HepG2 (cell line): Measurements from ENCODE around the gene LYSMD3. TPM values are rescaled to one million over a fixed set of nuclear protein-coding genes. Genes with fewer than 3 reads are reported as not detected.

ENCODE experiments used
- ATAC-seq: fragments of 200-7000 bp; cut with Tn5 transposase; 3 replicates; pipeline ENCODE4 v1.9.1; 2020; ENCODE audit warnings: mild to moderate bottlenecking, moderate library complexity
- BruUV-seq: library from RNA; stranded (reverse); fragments of 400-500 nt; replicated peaks from 2 replicates; lab custom pipeline; 2021; lab: Mats Ljungman, UMichigan
- CTCF ChIA-PET: fragments of 300-600 bp; formaldehyde crosslinking; extraction: SDS; loops from one replicate; lab custom pipeline; 2021; ENCODE audit warnings: low total read pairs, inconsistent platforms, low intra/inter-chr PET ratio; lab: Yijun Ruan, JAX
- POLR2A ChIA-PET: fragments of 350-600 bp; sonication (Branson Sonifier 250); formaldehyde crosslinking; loops from one replicate; lab custom pipeline; 2020; ENCODE audit warnings: antibody characterized with exemption, inconsistent platforms; lab: Yijun Ruan, JAX
- DNase-seq: peaks from one replicate; pipeline ENCODE4 v3.0.0-alpha.2; 2015; ENCODE audit warnings: low spot score
- FAIRE-seq: peaks from 3 replicates; lab custom pipeline; 2011; peaks lifted over from hg19 to GRCh38; lab: Jason Lieb, UNC
- H2AFZ ChIP-seq: one replicate; pipeline ENCODE4 v1.6.1; 2011; ENCODE audit warnings: low read length, inconsistent platforms
- H3K27ac ChIP-seq: fragments of 300-600 bp; 3 replicates; pipeline ENCODE4 v1.8.0; 2011; ENCODE audit warnings: mixed run types, mild to moderate bottlenecking, mixed read lengths, low read length, inconsistent platforms; ENCODE audit not compliant: insufficient read depth; ENCODE audit errors: extremely low read length
- H3K27me3 ChIP-seq, 2 experiments: fragments of 200-600 bp in 1 of 2; 2 replicates in 1 of 2; 3 replicates in 1 of 2; pipeline versions ENCODE4 v1.6.0 to v1.8.0; 2011; ENCODE audit warnings: low read length in 2 of 2, mild to moderate bottlenecking in 2 of 2, moderate library complexity in 2 of 2, inconsistent platforms in 1 of 2; ENCODE audit not compliant: insufficient read depth in 2 of 2, control insufficient read depth in 1 of 2
- H3K36me3 ChIP-seq, 2 experiments: fragments of 200-600 bp in 1 of 2; replicated peaks in 1 of 2; 2 replicates in 1 of 2; 3 replicates in 1 of 2; pipeline versions ENCODE4 v1.5.1 to v1.8.0; 2011; ENCODE audit warnings: low read length in 2 of 2, inconsistent platforms in 1 of 2; ENCODE audit not compliant: insufficient read depth in 2 of 2, control insufficient read depth in 1 of 2
- H3K4me1 ChIP-seq: 2 replicates; pipeline ENCODE4 v1.5.1; 2012; ENCODE audit warnings: low read length, inconsistent platforms; ENCODE audit not compliant: insufficient read depth
- H3K4me2 ChIP-seq: 2 replicates; pipeline ENCODE4 v1.6.0; 2011; ENCODE audit warnings: low read depth, low read length, inconsistent platforms
- H3K4me3 ChIP-seq, 3 experiments: fragments of 200-600 bp in 1 of 3; sonication (generic), shearing (Covaris generic) in 1 of 3; replicated peaks in 1 of 3; 2 replicates each; pipeline ENCODE4 v1.5.1; 2011 to 2016; ENCODE audit warnings: low read length in 3 of 3, inconsistent platforms in 2 of 3, low read depth in 2 of 3, mild to moderate bottlenecking in 2 of 3, control low read depth in 1 of 3, mixed read lengths in 1 of 3; ENCODE audit not compliant: insufficient read depth in 1 of 3
- H3K79me2 ChIP-seq: one replicate; pipeline ENCODE4 v1.6.1; 2011; ENCODE audit warnings: low read length, inconsistent platforms; ENCODE audit not compliant: insufficient read depth
- H3K9ac ChIP-seq: 2 replicates; pipeline ENCODE4 v1.6.0; 2011; ENCODE audit warnings: mild to moderate bottlenecking, low read depth, low read length, inconsistent platforms; ENCODE audit not compliant: insufficient read depth
- H3K9me3 ChIP-seq: 2 replicates; pipeline ENCODE4 v1.5.1; 2012; ENCODE audit warnings: mild to moderate bottlenecking, low read length
- H4K20me1 ChIP-seq: 2 replicates; pipeline ENCODE4 v1.6.0; 2011; ENCODE audit warnings: inconsistent platforms, mild to moderate bottlenecking, low read length, moderate library complexity; ENCODE audit not compliant: insufficient read depth
- CC2D1A ChIP-seq: sonication (generic); formaldehyde crosslinking; IDR thresholded peaks from 2 replicates; pipeline ENCODE4 v1.8.1; 2023; ENCODE audit warnings: mild to moderate bottlenecking, missing genetic modification reagents
- GZF1 ChIP-seq: sonication (generic); formaldehyde crosslinking; IDR thresholded peaks from 2 replicates; pipeline ENCODE4 v1.5.1; 2020; ENCODE audit warnings: mild to moderate bottlenecking, missing genetic modification reagents
- NAIF1 ChIP-seq: sonication (generic); formaldehyde crosslinking; IDR thresholded peaks from 2 replicates; pipeline ENCODE4 v1.5.0; 2020; ENCODE audit warnings: mild to moderate bottlenecking, missing genetic modification reagents, borderline replicate concordance
- NFE2 ChIP-seq: sonication (generic); formaldehyde crosslinking; IDR thresholded peaks from 2 replicates; pipeline ENCODE4 v1.4.0; 2020; ENCODE audit warnings: missing genetic modification reagents
- SRSF9 ChIP-seq: fragments of 200-400 bp; formaldehyde crosslinking; IDR thresholded peaks from 2 replicates; pipeline ENCODE4 v1.6.1; 2018; ENCODE audit warnings: borderline replicate concordance, mild to moderate bottlenecking, low read depth, low read length; ENCODE audit not compliant: insufficient read depth, poor library complexity, severe bottlenecking
- TSC22D2 ChIP-seq: sonication (generic); formaldehyde crosslinking; IDR thresholded peaks from 2 replicates; pipeline ENCODE4 v1.5.1; 2020; ENCODE audit warnings: missing genetic modification reagents, mild to moderate bottlenecking, borderline replicate concordance
- ZKSCAN8 ChIP-seq: IDR thresholded peaks from 2 replicates; pipeline ENCODE4 v1.6.1; 2016; ENCODE audit warnings: borderline replicate concordance, missing genetic modification reagents, missing compliant biosample characterization
- ZNF552 ChIP-seq: sonication (generic); formaldehyde crosslinking; IDR thresholded peaks from 2 replicates; pipeline ENCODE4 v1.9.0; 2022; ENCODE audit warnings: missing genetic modification reagents, mild to moderate bottlenecking, borderline replicate concordance
- ZNF557 ChIP-seq: sonication (generic); formaldehyde crosslinking; IDR thresholded peaks from 2 replicates; pipeline ENCODE4 v1.4.0; 2020; ENCODE audit warnings: missing genetic modification reagents
- ZNF652 ChIP-seq: IDR thresholded peaks from 2 replicates; pipeline ENCODE4 v1.6.1; 2016; ENCODE audit warnings: low read depth, borderline replicate concordance
- ZNF674 ChIP-seq: sonication (generic); formaldehyde crosslinking; IDR thresholded peaks from 2 replicates; pipeline ENCODE4 v1.5.0; 2020; ENCODE audit warnings: low read depth, mild to moderate bottlenecking, missing genetic modification reagents
- WGBS: methylation state at CpG from one replicate; pipeline ENCODE4 v1.1.6; 2017; ENCODE audit warnings: low lambda C conversion rate; 5-methylcytosine and 5-hydroxymethylcytosine counted together
- in situ Hi-C: cut with HindIII; loops from 2 replicates; pipeline ENCODE4 v1.10.0; 2017; ENCODE audit warnings: low pct_unique_long_range_greater_than_20kb; ENCODE audit not compliant: extremely low pct_ligation_motif_present
- intact Hi-C: fragments of 100-400 bp; cut with micrococcal nuclease; formaldehyde crosslinking; loops from one replicate; pipeline ENCODE4 v1.10.0; 2022; ENCODE audit not compliant: unreplicated experiment
- polyA plus RNA-seq, 8 experiments: library from polyadenylated mRNA; depleted of rRNA in 3 of 8; stranded (reverse) in 7 of 8; unstranded in 1 of 8; fragments of >200 nt; fragmentation: Illumina TruSeq in 4 of 8; extraction: Trizol in 4 of 8; gene quantifications; 2 replicates each; pipeline versions ENCODE4 v1.2.1 to v1.2.3, GENCODE V29; 2011 to 2016; ENCODE audit warnings: low read depth in 4 of 8, missing spikeins in 1 of 8, mixed read lengths in 1 of 8; ENCODE audit not compliant: insufficient read depth in 1 of 8
- total RNA-seq, 5 experiments: library from RNA; depleted of rRNA; stranded (reverse); fragments of >200 nt; fragmentation: Illumina TruSeq; extraction: Trizol; gene quantifications; 2 replicates each; pipeline ENCODE4 v1.2.3, GENCODE V29; 2016; ENCODE audit warnings: low read depth in 1 of 5
- TF ChIP-seq, protein P1 (sequence below): sonication (generic); formaldehyde crosslinking; IDR thresholded peaks from 2 replicates; pipeline ENCODE4 v1.4.0; 2020; ENCODE audit warnings: missing genetic modification reagents, borderline replicate concordance
- TF ChIP-seq, protein P2 (sequence below): sonication (generic); formaldehyde crosslinking; conservative IDR thresholded peaks from 2 replicates; pipeline ENCODE4 v1.8.0; 2022; ENCODE audit warnings: missing genetic modification reagents
- TF ChIP-seq, protein P3 (sequence below): sonication (generic); formaldehyde crosslinking; IDR thresholded peaks from 2 replicates; pipeline ENCODE4 v1.5.0; 2020; ENCODE audit warnings: missing genetic modification reagents, mild to moderate bottlenecking, borderline replicate concordance
- TF ChIP-seq, protein P4 (sequence below): sonication (generic); formaldehyde crosslinking; IDR thresholded peaks from 2 replicates; pipeline ENCODE4 v1.5.1; 2020; ENCODE audit warnings: mild to moderate bottlenecking, missing genetic modification reagents, borderline replicate concordance

Gene LYSMD3
- total and polyA plus RNA-seq, 2 of the 13 experiments (the other 11 are each of a cell fraction or from before 2014, with no cell fraction given) = 9.1 to 13.8 TPM

DNA sequence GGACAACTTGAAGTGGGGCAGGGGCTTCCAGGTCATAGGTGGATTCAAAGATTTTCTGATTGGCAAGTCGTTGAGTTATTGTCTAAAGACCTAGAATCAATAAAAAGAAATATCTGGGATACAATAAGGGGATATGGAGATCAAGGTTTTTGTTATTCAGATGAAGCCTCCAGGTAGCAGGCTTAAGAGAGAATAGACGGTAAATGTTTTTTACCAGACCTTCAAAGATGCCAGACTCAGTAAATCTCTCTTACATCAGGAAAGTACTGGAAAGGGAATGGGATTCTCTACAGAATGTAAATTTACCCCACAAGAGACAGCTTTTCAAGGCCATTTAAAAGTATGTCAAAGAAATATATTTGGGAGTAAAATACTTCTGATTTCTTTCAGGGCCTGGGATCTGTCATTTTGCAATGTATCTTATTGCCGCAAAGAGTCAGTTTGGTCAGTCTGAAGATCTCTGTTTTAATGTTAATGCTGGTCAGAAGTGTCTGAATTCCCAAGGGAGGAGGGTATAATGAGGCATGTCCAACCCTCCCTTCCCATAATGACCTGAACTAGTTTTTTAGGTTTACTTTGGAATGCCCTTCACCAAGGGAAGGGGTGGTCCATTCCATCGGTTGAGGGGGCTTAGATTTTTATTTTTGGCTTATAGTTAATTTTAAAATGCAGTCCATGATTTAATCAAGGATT is 13.6 kb upstream of the LYSMD3 start:
- H3K27ac ChIP-seq = no peak overlapping the region
- intact Hi-C loops = no loop called here
- H3K27me3 ChIP-seq = no peaks in the 10 kb centered on the region
- H3K9ac ChIP-seq = no peak overlapping the region
- POLR2A ChIA-PET = interaction anchor here (0.9 kb wide), 1 partner anchor 133 kb away, joined by 3 read pairs; the partner anchor contains the start of gene CETN3
- no peaks in the 10 kb centered on the region for H4K20me1 ChIP-seq
- ATAC-seq (no peak), DNase-seq (no peak), FAIRE-seq (no peak)
- H3K9me3 ChIP-seq = no peaks in the 10 kb centered on the region
- CTCF ChIA-PET = no interaction called here
- no TSS peak for BruUV-seq
- H3K4me3 ChIP-seq = no peak overlapping the region
- in situ Hi-C loops = no loop called here
- no peaks in the 10 kb centered on the region for H3K79me2 ChIP-seq
- 33% methylated on average over 4 of the region's 4 CpGs for WGBS
- no peaks in the 10 kb centered on the region for H3K36me3 ChIP-seq
- peaks cover 8% of the 10 kb centered on the region for H3K4me1 ChIP-seq
- H3K4me2 ChIP-seq = no peak overlapping the region
- no peak overlapping the region for H2AFZ ChIP-seq
- no peak for TF ChIP-seq CC2D1A (CRISPR knock-in tag)
- no peak for TF ChIP-seq NAIF1
- no peak for TF ChIP-seq ZNF674
- TF ChIP-seq, protein P1, sequence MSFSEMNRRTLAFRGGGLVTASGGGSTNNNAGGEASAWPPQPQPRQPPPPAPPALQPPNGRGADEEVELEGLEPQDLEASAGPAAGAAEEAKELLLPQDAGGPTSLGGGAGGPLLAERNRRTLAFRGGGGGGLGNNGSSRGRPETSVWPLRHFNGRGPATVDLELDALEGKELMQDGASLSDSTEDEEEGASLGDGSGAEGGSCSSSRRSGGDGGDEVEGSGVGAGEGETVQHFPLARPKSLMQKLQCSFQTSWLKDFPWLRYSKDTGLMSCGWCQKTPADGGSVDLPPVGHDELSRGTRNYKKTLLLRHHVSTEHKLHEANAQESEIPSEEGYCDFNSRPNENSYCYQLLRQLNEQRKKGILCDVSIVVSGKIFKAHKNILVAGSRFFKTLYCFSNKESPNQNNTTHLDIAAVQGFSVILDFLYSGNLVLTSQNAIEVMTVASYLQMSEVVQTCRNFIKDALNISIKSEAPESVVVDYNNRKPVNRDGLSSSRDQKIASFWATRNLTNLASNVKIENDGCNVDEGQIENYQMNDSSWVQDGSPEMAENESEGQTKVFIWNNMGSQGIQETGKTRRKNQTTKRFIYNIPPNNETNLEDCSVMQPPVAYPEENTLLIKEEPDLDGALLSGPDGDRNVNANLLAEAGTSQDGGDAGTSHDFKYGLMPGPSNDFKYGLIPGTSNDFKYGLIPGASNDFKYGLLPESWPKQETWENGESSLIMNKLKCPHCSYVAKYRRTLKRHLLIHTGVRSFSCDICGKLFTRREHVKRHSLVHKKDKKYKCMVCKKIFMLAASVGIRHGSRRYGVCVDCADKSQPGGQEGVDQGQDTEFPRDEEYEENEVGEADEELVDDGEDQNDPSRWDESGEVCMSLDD (CRISPR knock-in tag) = no peak
- TF ChIP-seq, protein P2, sequence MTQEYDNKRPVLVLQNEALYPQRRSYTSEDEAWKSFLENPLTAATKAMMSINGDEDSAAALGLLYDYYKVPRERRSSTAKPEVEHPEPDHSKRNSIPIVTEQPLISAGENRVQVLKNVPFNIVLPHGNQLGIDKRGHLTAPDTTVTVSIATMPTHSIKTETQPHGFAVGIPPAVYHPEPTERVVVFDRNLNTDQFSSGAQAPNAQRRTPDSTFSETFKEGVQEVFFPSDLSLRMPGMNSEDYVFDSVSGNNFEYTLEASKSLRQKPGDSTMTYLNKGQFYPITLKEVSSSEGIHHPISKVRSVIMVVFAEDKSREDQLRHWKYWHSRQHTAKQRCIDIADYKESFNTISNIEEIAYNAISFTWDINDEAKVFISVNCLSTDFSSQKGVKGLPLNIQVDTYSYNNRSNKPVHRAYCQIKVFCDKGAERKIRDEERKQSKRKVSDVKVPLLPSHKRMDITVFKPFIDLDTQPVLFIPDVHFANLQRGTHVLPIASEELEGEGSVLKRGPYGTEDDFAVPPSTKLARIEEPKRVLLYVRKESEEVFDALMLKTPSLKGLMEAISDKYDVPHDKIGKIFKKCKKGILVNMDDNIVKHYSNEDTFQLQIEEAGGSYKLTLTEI (CRISPR knock-in tag) = no peak
- TF ChIP-seq ZNF652 (CRISPR knock-in tag) = no peak
- TF ChIP-seq ZNF552 = no peak
- no peak for TF ChIP-seq SRSF9
- TF ChIP-seq, protein P3, sequence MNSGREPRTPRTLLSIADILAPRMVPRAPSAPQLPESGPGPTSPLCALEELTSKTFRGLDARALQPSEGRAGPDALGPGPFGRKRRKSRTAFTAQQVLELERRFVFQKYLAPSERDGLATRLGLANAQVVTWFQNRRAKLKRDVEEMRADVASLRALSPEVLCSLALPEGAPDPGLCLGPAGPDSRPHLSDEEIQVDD (CRISPR knock-in tag) = no peak
- no peak for TF ChIP-seq NFE2
- TF ChIP-seq TSC22D2 = no peak
- TF ChIP-seq, protein P4, sequence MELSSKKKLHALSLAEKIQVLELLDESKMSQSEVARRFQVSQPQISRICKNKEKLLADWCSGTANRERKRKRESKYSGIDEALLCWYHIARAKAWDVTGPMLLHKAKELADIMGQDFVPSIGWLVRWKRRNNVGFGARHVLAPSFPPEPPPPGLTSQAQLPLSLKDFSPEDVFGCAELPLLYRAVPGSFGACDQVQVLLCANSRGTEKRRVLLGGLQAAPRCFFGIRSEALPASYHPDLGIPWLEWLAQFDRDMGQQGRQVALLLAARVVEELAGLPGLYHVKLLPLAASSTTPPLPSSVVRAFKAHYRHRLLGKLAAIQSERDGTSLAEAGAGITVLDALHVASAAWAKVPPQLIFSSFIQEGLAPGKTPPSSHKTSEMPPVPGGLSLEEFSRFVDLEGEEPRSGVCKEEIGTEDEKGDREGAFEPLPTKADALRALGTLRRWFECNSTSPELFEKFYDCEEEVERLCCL (CRISPR knock-in tag) = no peak
- TF ChIP-seq ZNF557 (CRISPR knock-in tag) = no peak
- no peak for TF ChIP-seq GZF1 (CRISPR knock-in tag)
- no peak for TF ChIP-seq ZKSCAN8
